ENCODE measurements around the gene PDLIM4. TPM values are rescaled to one million over a fixed set of nuclear protein-coding genes. Genes with fewer than 3 reads are reported as not detected.

Gene PDLIM4
- total RNA-seq, 6 experiments from 2014 or later = 2.5 to 26.4 (median 23.7) TPM

GRCh38 chr5:132299917-132300316, 42.4 kb downstream of the PDLIM4 start:
- no peaks in the 10 kb centered on the region for H3K27me3 Mint-ChIP-seq (ENCODE audit: insufficient read depth)
- DNase-seq = no peak
- peaks cover 65% of the 10 kb centered on the region for H3K4me1 Mint-ChIP-seq (ENCODE audit: low read depth)
- peaks cover 28% of the 10 kb centered on the region for H3K36me3 Mint-ChIP-seq (ENCODE audit: low read depth)
- H3K27ac Mint-ChIP-seq = no peak overlapping the region
- H3K9me3 Mint-ChIP-seq = peaks cover under 1% of the 10 kb centered on the region; the same call in 1 of the 2 replicates
- no peak for TF ChIP-seq CTCF (IDR thresholded peaks at IDR 0.05)
- no peak overlapping the region for H3K4me3 Mint-ChIP-seq

- H3K4me1 Mint-ChIP-seq (ENCODE audit: low read depth) = peaks cover 59% of the 10 kb centered on the region
- H3K27ac Mint-ChIP-seq = no peak overlapping the region
- H3K9me3 Mint-ChIP-seq = peaks cover 6% of the 10 kb centered on the region; the same call in 1 of the 2 replicates
- no peak for TF ChIP-seq CTCF (IDR thresholded peaks at IDR 0.05)
- no peak overlapping the region for H3K4me3 Mint-ChIP-seq
- H3K27me3 Mint-ChIP-seq (ENCODE audit: insufficient read depth) = no peaks in the 10 kb centered on the region
- no peak for DNase-seq
- peaks cover 31% of the 10 kb centered on the region for H3K36me3 Mint-ChIP-seq (ENCODE audit: low read depth)
Measured at GRCh38 chr5:132300577-132301343, 43.3 kb downstream of the PDLIM4 start.

- Mint-ChIP-seq H3K4me1 (ENCODE audit: low read depth) (peaks cover 51% of the 10 kb centered on the region), H3K36me3 (ENCODE audit: low read depth) (peaks cover 25% of the 10 kb centered on the region), H3K27me3 (ENCODE audit: insufficient read depth) (no peaks in the 10 kb centered on the region), H3K27ac (no peak overlapping the region), H3K9me3 (peaks cover 6% of the 10 kb centered on the region; the same call in 1 of the 2 replicates), H3K4me3 (no peak overlapping the region)
- DNase-seq = no peak
- no peak for TF ChIP-seq CTCF (IDR thresholded peaks at IDR 0.05)
Measured at GRCh38 chr5:132301344-132302271, 44.1 kb downstream of the PDLIM4 start.

- H3K27ac Mint-ChIP-seq = no peak overlapping the region
- peaks cover 6% of the 10 kb centered on the region; the same call in 1 of the 2 replicates for H3K9me3 Mint-ChIP-seq
- no peak for TF ChIP-seq CTCF (IDR thresholded peaks at IDR 0.05)
- no peak for DNase-seq
- H3K4me3 Mint-ChIP-seq = no peak overlapping the region
- H3K4me1 Mint-ChIP-seq (ENCODE audit: low read depth) = peaks cover 43% of the 10 kb centered on the region
- peaks cover 21% of the 10 kb centered on the region for H3K36me3 Mint-ChIP-seq (ENCODE audit: low read depth)
- no peaks in the 10 kb centered on the region for H3K27me3 Mint-ChIP-seq (ENCODE audit: insufficient read depth)
Measured at GRCh38 chr5:132302413-132302812, 44.9 kb downstream of the PDLIM4 start.

- H3K4me3 Mint-ChIP-seq = no peak overlapping the region
- TF ChIP-seq CTCF (IDR thresholded peaks at IDR 0.05) = no peak
- no peak for DNase-seq
- no peak overlapping the region for H3K27ac Mint-ChIP-seq
- no peaks in the 10 kb centered on the region for H3K27me3 Mint-ChIP-seq (ENCODE audit: insufficient read depth)
- peaks cover 16% of the 10 kb centered on the region for H3K36me3 Mint-ChIP-seq (ENCODE audit: low read depth)
- peaks cover 31% of the 10 kb centered on the region for H3K4me1 Mint-ChIP-seq (ENCODE audit: low read depth)
- H3K9me3 Mint-ChIP-seq = peaks cover 6% of the 10 kb centered on the region; the same call in 1 of the 2 replicates
Measured at GRCh38 chr5:132303589-132303988, 46.1 kb downstream of the PDLIM4 start.

Measured in HFFc6 (cell line).